Naive B cell (primary cell): ENCODE data around the gene FH. TPM values are rescaled to one million over a fixed set of nuclear protein-coding genes. Genes with fewer than 3 reads are reported as not detected.
A peak's percentile ranks its signal among the peaks of the same experiment; 100 is the strongest.

ENCODE experiments used
- ATAC-seq, 2 donors: fragments of 150-1000 bp; cut with Tn5 transposase; 2 replicates each; pipeline ENCODE4 v1.10.0; 2021; ENCODE audit warnings: low read depth in 2 of 2, mild to moderate bottlenecking in 2 of 2, moderate library complexity in 2 of 2
- DNase-seq: peaks from one replicate; pipeline ENCODE4 v3.0.0; 2022
- H3K27ac Mint-ChIP-seq, 6 donors: one replicate each; pipeline ENCODE4 v1.8.0; 2020 to 2022; ENCODE audit warnings: mild to moderate bottlenecking in 6 of 6, mixed read lengths in 6 of 6, moderate library complexity in 5 of 6, inconsistent platforms in 2 of 6
- H3K27me3 Mint-ChIP-seq, 3 donors: one replicate each; pipeline ENCODE4 v1.8.0; 2021 to 2022; ENCODE audit warnings: mixed read lengths in 3 of 3, mild to moderate bottlenecking in 1 of 3
- H3K36me3 Mint-ChIP-seq, 2 donors: one replicate each; pipeline ENCODE4 v1.8.0; 2020 to 2022; ENCODE audit warnings: mixed read lengths in 2 of 2, inconsistent platforms in 1 of 2, mild to moderate bottlenecking in 1 of 2
- H3K4me1 Mint-ChIP-seq, 3 donors: one replicate each; pipeline ENCODE4 v1.8.0; 2020 to 2022; ENCODE audit warnings: mixed read lengths in 3 of 3, inconsistent platforms in 1 of 3, mild to moderate bottlenecking in 1 of 3, moderate library complexity in 1 of 3
- H3K4me3 Mint-ChIP-seq, 8 donors: one replicate each; pipeline ENCODE4 v1.8.0; 2020 to 2022; ENCODE audit warnings: mild to moderate bottlenecking in 8 of 8, mixed read lengths in 8 of 8, moderate library complexity in 8 of 8, inconsistent platforms in 2 of 8
- H3K9me3 Mint-ChIP-seq, 7 donors: one replicate each; pipeline ENCODE4 v1.8.0; 2020 to 2022; ENCODE audit warnings: mixed read lengths in 7 of 7, mild to moderate bottlenecking in 5 of 7, inconsistent platforms in 2 of 7, moderate library complexity in 1 of 7
- polyA plus RNA-seq, 6 donors: library from polyadenylated mRNA; unstranded; fragments of 300-500 nt; fragmentation: Illumina TruSeq; gene quantifications; one replicate each; pipeline ENCODE4 v1.2.3, GENCODE V29; 2021; ENCODE audit warnings: low read depth in 6 of 6

Gene FH
- polyA plus RNA-seq, 6 donors from 2014 or later = 34.4 to 54.2 (median 46.2) TPM

GRCh38 chr1:241507189-241507863, 12.2 kb downstream of the FH start:
- Mint-ChIP-seq H3K27ac (no peak overlapping the region), H3K36me3 (peaks cover 23 to 43% of the 10 kb centered on the region in 2 donors), H3K9me3 (no peaks in the 10 kb centered on the region), H3K27me3 (no peaks in the 10 kb centered on the region), H3K4me3 (no peak overlapping the region), H3K4me1 (no peaks in the 10 kb centered on the region)
- DNase-seq (no peak), ATAC-seq (no peak)

GRCh38 chr1:241503444-241503843, 16.1 kb downstream of the FH start:
- no peaks in the 10 kb centered on the region for H3K4me1 Mint-ChIP-seq
- H3K4me3 Mint-ChIP-seq = no peak overlapping the region
- no peaks in the 10 kb centered on the region for H3K27me3 Mint-ChIP-seq
- H3K27ac Mint-ChIP-seq = peak overlapping the region in 3 of 6 donors; percentile 36 to 74 (median 37)
- no peaks in the 10 kb centered on the region for H3K9me3 Mint-ChIP-seq
- peaks cover 38 to 42% of the 10 kb centered on the region in 2 donors for H3K36me3 Mint-ChIP-seq
- DNase-seq (no peak), ATAC-seq (no peak)

- H3K4me3 Mint-ChIP-seq = no peak overlapping the region
- DNase-seq (no peak), ATAC-seq (no peak)
- H3K9me3 Mint-ChIP-seq = no peaks in the 10 kb centered on the region
- no peak overlapping the region for H3K27ac Mint-ChIP-seq
- H3K4me1 Mint-ChIP-seq = no peaks in the 10 kb centered on the region
- H3K27me3 Mint-ChIP-seq = no peaks in the 10 kb centered on the region
- peaks cover 43 to 54% of the 10 kb centered on the region in 2 donors for H3K36me3 Mint-ChIP-seq
Observed at GRCh38 chr1:241499910-241500309, 19.6 kb downstream of the FH start.

- H3K9me3 Mint-ChIP-seq = no peaks in the 10 kb centered on the region
- no peak for DNase-seq
- H3K27me3 Mint-ChIP-seq = no peaks in the 10 kb centered on the region
- ATAC-seq = no peak
- H3K27ac Mint-ChIP-seq = no peak overlapping the region
- peaks cover 28 to 36% of the 10 kb centered on the region in 2 donors for H3K36me3 Mint-ChIP-seq
- H3K4me1 Mint-ChIP-seq = no peaks in the 10 kb centered on the region
- no peak overlapping the region for H3K4me3 Mint-ChIP-seq
Observed at GRCh38 chr1:241495741-241496140, 23.8 kb downstream of the FH start.

GRCh38 chr1:241488739-241489138, 30.8 kb downstream of the FH start:
- H3K9me3 Mint-ChIP-seq = no peaks in the 10 kb centered on the region
- no peak overlapping the region for H3K4me3 Mint-ChIP-seq
- ATAC-seq (no peak), DNase-seq (no peak)
- no peak overlapping the region for H3K27ac Mint-ChIP-seq
- H3K4me1 Mint-ChIP-seq = peaks cover 0 to 4% (median 0%) of the 10 kb centered on the region in 3 donors
- peaks cover 0 to under 1% of the 10 kb centered on the region in 2 donors for H3K36me3 Mint-ChIP-seq
- H3K27me3 Mint-ChIP-seq = no peaks in the 10 kb centered on the region

GRCh38 chr1:241485554-241485992, 34.0 kb downstream of the FH start:
- DNase-seq (no peak), ATAC-seq (no peak)
- Mint-ChIP-seq H3K36me3 (no peaks in the 10 kb centered on the region), H3K4me1 (peaks cover 0 to 4% (median 0%) of the 10 kb centered on the region in 3 donors), H3K27ac (no peak overlapping the region), H3K4me3 (no peak overlapping the region), H3K9me3 (peaks cover 0 to 6% (median 0%) of the 10 kb centered on the region in 7 donors), H3K27me3 (peaks cover 0 to 5% (median 0%) of the 10 kb centered on the region in 3 donors)

- peaks cover 0 to 8% (median 0%) of the 10 kb centered on the region in 7 donors for H3K9me3 Mint-ChIP-seq
- no peak for DNase-seq
- ATAC-seq = no peak
- H3K36me3 Mint-ChIP-seq = no peaks in the 10 kb centered on the region
- peaks cover 0 to 5% (median 0%) of the 10 kb centered on the region in 3 donors for H3K27me3 Mint-ChIP-seq
- no peak overlapping the region for H3K27ac Mint-ChIP-seq
- H3K4me3 Mint-ChIP-seq = no peak overlapping the region
- H3K4me1 Mint-ChIP-seq = peaks cover 0 to 4% (median 0%) of the 10 kb centered on the region in 3 donors
Observed at GRCh38 chr1:241485145-241485544, 34.4 kb downstream of the FH start.

GRCh38 chr1:241482761-241483250, 36.7 kb downstream of the FH start:
- peaks cover 9 to 11% (median 9%) of the 10 kb centered on the region in 3 donors for H3K4me1 Mint-ChIP-seq
- ATAC-seq (no peak), DNase-seq (no peak)
- no peak overlapping the region for H3K27ac Mint-ChIP-seq
- no peaks in the 10 kb centered on the region for H3K36me3 Mint-ChIP-seq
- peaks cover 0 to 8% (median 0%) of the 10 kb centered on the region in 7 donors for H3K9me3 Mint-ChIP-seq
- H3K27me3 Mint-ChIP-seq = peaks cover 0 to 8% (median 0%) of the 10 kb centered on the region in 3 donors
- H3K4me3 Mint-ChIP-seq = no peak overlapping the region

GRCh38 chr1:241479294-241479693, 40.3 kb downstream of the FH start:
- no peak for DNase-seq
- H3K9me3 Mint-ChIP-seq = peaks cover 0 to 8% (median 0%) of the 10 kb centered on the region in 7 donors
- no peak overlapping the region for H3K4me3 Mint-ChIP-seq

GRCh38 chr1:241475671-241476070, 43.9 kb downstream of the FH start:
- peaks cover 6 to 12% (median 11%) of the 10 kb centered on the region in 3 donors for H3K27me3 Mint-ChIP-seq
- H3K4me3 Mint-ChIP-seq = no peak overlapping the region
- DNase-seq (no peak), ATAC-seq (no peak)
- peaks cover 5 to 11% (median 9%) of the 10 kb centered on the region in 3 donors for H3K4me1 Mint-ChIP-seq
- peaks cover 0 to 2% (median 0%) of the 10 kb centered on the region in 7 donors for H3K9me3 Mint-ChIP-seq
- H3K27ac Mint-ChIP-seq = no peak overlapping the region
- H3K36me3 Mint-ChIP-seq = no peaks in the 10 kb centered on the region

More at GRCh38 chr1:241479294-241479693, 40.3 kb downstream of the FH start:
- H3K27ac Mint-ChIP-seq = no peak overlapping the region
- no peaks in the 10 kb centered on the region for H3K36me3 Mint-ChIP-seq
- ATAC-seq = peak in 1 of 2 donors; percentile 45
- H3K4me1 Mint-ChIP-seq = peaks cover 5 to 11% (median 9%) of the 10 kb centered on the region in 3 donors
- peaks cover 0 to 8% (median 0%) of the 10 kb centered on the region in 3 donors for H3K27me3 Mint-ChIP-seq

- Mint-ChIP-seq H3K9me3 (peaks cover 0 to 2% (median 0%) of the 10 kb centered on the region in 7 donors), H3K27me3 (peaks cover 7 to 22% (median 12%) of the 10 kb centered on the region in 3 donors), H3K27ac (no peak overlapping the region), H3K4me1 (no peaks in the 10 kb centered on the region), H3K4me3 (no peak overlapping the region), H3K36me3 (no peaks in the 10 kb centered on the region)
- ATAC-seq (no peak), DNase-seq (no peak)
Observed at GRCh38 chr1:241473026-241473425, 46.5 kb downstream of the FH start.

GRCh38 chr1:241470908-241471590, 48.5 kb downstream of the FH start:
- Mint-ChIP-seq H3K36me3 (no peaks in the 10 kb centered on the region), H3K27ac (no peak overlapping the region), H3K4me1 (no peaks in the 10 kb centered on the region), H3K27me3 (peaks cover 7 to 22% (median 16%) of the 10 kb centered on the region in 3 donors), H3K4me3 (no peak overlapping the region), H3K9me3 (peaks cover 0 to 2% (median 0%) of the 10 kb centered on the region in 7 donors)
- no peak for ATAC-seq
- DNase-seq = no peak

- Mint-ChIP-seq H3K4me1 (no peaks in the 10 kb centered on the region), H3K27me3 (peaks cover 7 to 22% (median 16%) of the 10 kb centered on the region in 3 donors), H3K9me3 (peaks cover 0 to 3% (median 0%) of the 10 kb centered on the region in 7 donors), H3K27ac (no peak overlapping the region), H3K36me3 (no peaks in the 10 kb centered on the region), H3K4me3 (no peak overlapping the region)
- ATAC-seq (no peak), DNase-seq (no peak)
Observed at GRCh38 chr1:241470361-241470760, 49.2 kb downstream of the FH start.
